Fibroblast of lung (primary cell): ENCODE measurements around the gene PARP11. TPM values are rescaled to one million over a fixed set of nuclear protein-coding genes. Genes with fewer than 3 reads are reported as not detected.

Experiments
- DNase-seq, 2 donors: peaks; one replicate each; pipeline versions ENCODE4 v3.0.0 to v3.0.0-alpha.2; 2010; ENCODE audit warnings: low read depth in 2 of 2
- H2AFZ ChIP-seq: 2 replicates; pipeline ENCODE4 v1.5.1; 2012; ENCODE audit warnings: low read length, control low read depth, inconsistent platforms
- H3K27ac ChIP-seq: 2 replicates; pipeline ENCODE4 v1.5.1; 2011; ENCODE audit warnings: low read length, control low read depth; ENCODE audit not compliant: insufficient read depth
- H3K27me3 ChIP-seq: 2 replicates; pipeline ENCODE4 v1.5.1; 2011; ENCODE audit warnings: mild to moderate bottlenecking, low read length; ENCODE audit not compliant: control insufficient read depth, insufficient read depth
- H3K36me3 ChIP-seq: 2 replicates; pipeline ENCODE4 v1.5.1; 2011; ENCODE audit warnings: low read length; ENCODE audit not compliant: control insufficient read depth, insufficient read depth
- H3K4me1 ChIP-seq: 2 replicates; pipeline ENCODE4 v1.5.1; 2011; ENCODE audit warnings: low read length; ENCODE audit not compliant: control insufficient read depth, insufficient read depth; ENCODE audit errors: extremely low read depth
- H3K4me2 ChIP-seq: 2 replicates; pipeline ENCODE4 v1.5.1; 2011; ENCODE audit warnings: low read length, control low read depth; ENCODE audit not compliant: insufficient read depth; ENCODE audit errors: extremely low read depth
- H3K4me3 ChIP-seq, 4 experiments: fragments of 200-600 bp in 1 of 4; sonication (generic) in 1 of 4; replicated peaks in 1 of 4; 2 replicates each; pipeline ENCODE4 v1.5.1; 2011 to 2016; ENCODE audit warnings: low read length in 4 of 4, low read depth in 3 of 4, mild to moderate bottlenecking in 3 of 4, control low read depth in 2 of 4, inconsistent platforms in 1 of 4, mixed read lengths in 1 of 4; ENCODE audit not compliant: insufficient read depth in 1 of 4; ENCODE audit errors: control extremely low read depth in 1 of 4
- H3K79me2 ChIP-seq: 2 replicates; pipeline ENCODE4 v1.5.1; 2012; ENCODE audit warnings: mild to moderate bottlenecking, low read length, inconsistent platforms; ENCODE audit not compliant: control insufficient read depth, insufficient read depth
- H3K9ac ChIP-seq: 2 replicates; pipeline ENCODE4 v1.5.1; 2011; ENCODE audit warnings: mild to moderate bottlenecking, low read length, control low read depth; ENCODE audit not compliant: insufficient read depth
- H3K9me3 ChIP-seq: 2 replicates; pipeline ENCODE4 v1.5.1; 2012; ENCODE audit warnings: low read depth, low read length; ENCODE audit not compliant: control insufficient read depth, insufficient read depth
- H4K20me1 ChIP-seq: 2 replicates; pipeline ENCODE4 v1.5.1; 2011; ENCODE audit warnings: low read length; ENCODE audit not compliant: control insufficient read depth, insufficient read depth; ENCODE audit errors: extremely low read depth
- CTCF ChIP-seq, 2 donors: IDR thresholded peaks in 1 of 2; conservative IDR thresholded peaks in 1 of 2; 1 replicate in 1 of 2; 2 replicates in 1 of 2; pipeline ENCODE4 v1.5.1; 2011 to 2012; ENCODE audit warnings: low read length in 2 of 2, control low read depth in 1 of 2, inconsistent platforms in 1 of 2, low read depth in 1 of 2, mild to moderate bottlenecking in 1 of 2
- EZH2 ChIP-seq: IDR thresholded peaks from 2 replicates; pipeline ENCODE4 v1.5.1; 2012; ENCODE audit warnings: low read length, control low read depth, mild to moderate bottlenecking; ENCODE audit errors: missing control alignments
- polyA plus RNA-seq, 2 donors: library from polyadenylated mRNA; depleted of rRNA in 1 of 2; stranded (reverse) in 1 of 2; unstranded in 1 of 2; fragments of >200 nt; gene quantifications; 2 replicates each; pipeline ENCODE4 v1.2.1, GENCODE V29; 2011 to 2012; ENCODE audit warnings: missing spikeins in 1 of 2
- total RNA-seq: library from RNA; depleted of rRNA; stranded (reverse); fragments of >200 nt; gene quantifications from 2 replicates; pipeline ENCODE4 v1.2.1, GENCODE V29; 2014

PARP11 gene
- total and polyA plus RNA-seq, 2 donors (not counting 1 experiment from before 2014, with no cell fraction given), result 6.6 to 8.9 TPM

- Histone ChIP-seq H3K79me2 (no peaks in the 10 kb centered on the region), H3K4me3 (no peak overlapping the region), H3K27me3 (peaks cover 2% of the 10 kb centered on the region), H3K27ac (no peak overlapping the region), H3K9ac (no peak overlapping the region), H4K20me1 (no peaks in the 10 kb centered on the region), H3K4me2 (no peak overlapping the region), H3K36me3 (no peaks in the 10 kb centered on the region), H3K9me3 (no peaks in the 10 kb centered on the region), H3K4me1 (no peaks in the 10 kb centered on the region), H2AFZ (no peak overlapping the region)
- TF ChIP-seq CTCF (conservative IDR thresholded peaks at IDR 0.05 in 1 of 2, IDR thresholded peaks at IDR 0.05 in 1 of 2; ENCODE audit: low read depth in 1 of 2, low read length in 2 of 2) (peak in 1 of 2 donors; percentile 35), EZH2 (no peak)
- peak; percentile 7 to 31 for DNase-seq
Observed at GRCh38 chr12:3882896-3883564, 9.8 kb upstream of the PARP11 start.

GRCh38 chr12:3882406-3882805 is 9.2 kb upstream of the PARP11 start:
- no peaks in the 10 kb centered on the region for H3K4me1 ChIP-seq
- H3K4me2 ChIP-seq, result no peak overlapping the region
- no peaks in the 10 kb centered on the region for H4K20me1 ChIP-seq
- H3K36me3 ChIP-seq, result no peaks in the 10 kb centered on the region
- no peaks in the 10 kb centered on the region for H3K9me3 ChIP-seq
- no peaks in the 10 kb centered on the region for H3K79me2 ChIP-seq
- TF ChIP-seq EZH2 (no peak), CTCF (conservative IDR thresholded peaks at IDR 0.05 in 1 of 2, IDR thresholded peaks at IDR 0.05 in 1 of 2; ENCODE audit: low read depth in 1 of 2, low read length in 2 of 2) (no peak)
- H3K9ac ChIP-seq, result no peak overlapping the region
- no peak for DNase-seq
- H3K27ac ChIP-seq, result no peak overlapping the region
- H2AFZ ChIP-seq, result no peak overlapping the region
- peaks cover 2% of the 10 kb centered on the region for H3K27me3 ChIP-seq
- no peak overlapping the region for H3K4me3 ChIP-seq

GRCh38 chr12:3881281-3881950 is 8.2 kb upstream of the PARP11 start:
- no peaks in the 10 kb centered on the region for H3K79me2 ChIP-seq
- H3K9ac ChIP-seq, result no peak overlapping the region
- H2AFZ ChIP-seq, result no peak overlapping the region
- no peak for TF ChIP-seq EZH2
- TF ChIP-seq CTCF (conservative IDR thresholded peaks at IDR 0.05 in 1 of 2, IDR thresholded peaks at IDR 0.05 in 1 of 2; ENCODE audit: low read depth in 1 of 2, low read length in 2 of 2), result no peak
- no peaks in the 10 kb centered on the region for H3K36me3 ChIP-seq
- H3K4me2 ChIP-seq, result no peak overlapping the region
- DNase-seq, result no peak
- peaks cover 2% of the 10 kb centered on the region for H3K27me3 ChIP-seq
- H3K27ac ChIP-seq, result no peak overlapping the region
- no peaks in the 10 kb centered on the region for H4K20me1 ChIP-seq
- no peaks in the 10 kb centered on the region for H3K4me1 ChIP-seq
- no peaks in the 10 kb centered on the region for H3K9me3 ChIP-seq
- H3K4me3 ChIP-seq, result no peak overlapping the region
